ENCODE measurements around the gene TMEM41B.
A peak's percentile ranks its signal among the peaks of the same experiment; 100 is the strongest.
"Not testable (repeated sequence)": the region's sequence is repeated elsewhere in the genome, so short reads cannot be mapped to it uniquely, and the experiment has no call there.

The TMEM41B gene

DNA sequence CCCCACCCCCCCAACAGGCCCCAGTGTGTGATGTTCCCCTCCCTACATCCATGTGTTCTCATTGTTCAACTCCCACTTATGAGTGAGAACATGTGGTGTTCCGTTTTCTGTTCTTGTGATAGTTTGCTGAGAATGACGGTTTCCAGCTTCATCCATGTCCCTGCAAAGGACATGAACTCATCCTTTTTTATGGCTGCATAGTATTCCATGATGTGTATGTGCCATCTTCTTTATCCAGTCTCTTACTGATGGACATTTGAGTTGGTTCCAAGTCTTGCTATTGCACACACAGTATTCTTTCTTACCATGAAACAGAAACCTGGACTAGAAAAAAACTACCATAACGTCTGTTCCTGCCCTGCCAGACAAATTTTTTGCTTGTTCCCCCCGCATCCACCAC lies 56.1 kb downstream of the TMEM41B start:
- DNase-seq: not testable (repeated sequence)

DNA sequence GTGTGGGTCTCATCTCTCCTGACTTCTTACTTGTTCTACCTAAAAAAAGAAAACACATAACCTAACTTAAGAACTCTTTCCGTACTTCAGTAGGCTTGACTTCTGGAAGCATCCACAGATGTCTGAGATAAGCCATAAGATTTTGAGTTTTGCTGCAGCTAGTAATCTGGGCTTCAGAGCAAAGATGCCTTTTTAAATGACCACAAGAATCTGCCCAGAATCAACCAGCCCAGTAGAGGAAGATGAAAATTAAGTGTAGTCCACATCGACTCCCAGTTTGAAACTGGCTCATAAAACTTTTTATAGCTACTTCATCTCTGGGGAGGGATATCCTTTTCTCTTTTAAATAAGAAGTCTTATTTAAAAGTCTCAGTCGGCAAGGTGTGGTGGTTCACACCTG lies 60.0 kb downstream of the TMEM41B start:
- no peak for DNase-seq

DNA sequence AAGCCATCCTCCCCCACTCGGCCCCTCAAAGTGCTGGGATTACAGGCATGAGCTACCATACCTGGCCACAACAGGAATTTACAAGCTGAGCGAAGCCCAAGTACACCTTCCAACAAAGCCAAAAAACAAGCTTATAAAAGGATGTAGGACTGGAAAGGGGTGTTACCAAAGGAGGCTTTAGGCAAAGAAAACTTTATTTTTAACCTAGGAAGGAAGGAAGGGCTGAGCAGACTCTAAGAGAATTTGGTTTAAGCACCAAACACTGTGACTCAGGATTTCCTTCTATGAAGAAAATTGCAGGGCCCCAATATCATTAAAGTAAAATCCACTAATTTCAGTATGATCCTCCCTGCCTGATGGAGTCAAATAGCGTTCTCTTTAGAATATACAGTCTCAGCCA lies 61.3 kb downstream of the TMEM41B start:
- no peak for DNase-seq

DNA sequence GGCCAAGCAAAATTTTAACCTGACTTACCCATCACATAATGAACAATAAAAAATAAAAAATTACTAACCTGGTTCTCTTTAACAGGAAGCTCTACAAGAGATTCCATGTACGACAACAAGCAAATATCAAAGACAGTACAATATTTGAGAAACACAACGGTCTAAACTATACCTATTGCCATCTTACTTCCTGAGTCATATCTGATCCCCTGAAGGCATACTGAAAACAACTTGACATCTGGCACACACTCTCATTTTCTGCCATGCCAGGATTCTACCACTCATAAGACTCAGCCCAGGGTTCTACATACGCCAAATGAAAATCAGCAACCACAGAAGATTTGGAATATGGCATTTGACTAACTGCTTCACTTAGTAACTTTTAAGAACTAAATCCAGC lies 63.1 kb downstream of the TMEM41B start:
- no peak for DNase-seq

DNA sequence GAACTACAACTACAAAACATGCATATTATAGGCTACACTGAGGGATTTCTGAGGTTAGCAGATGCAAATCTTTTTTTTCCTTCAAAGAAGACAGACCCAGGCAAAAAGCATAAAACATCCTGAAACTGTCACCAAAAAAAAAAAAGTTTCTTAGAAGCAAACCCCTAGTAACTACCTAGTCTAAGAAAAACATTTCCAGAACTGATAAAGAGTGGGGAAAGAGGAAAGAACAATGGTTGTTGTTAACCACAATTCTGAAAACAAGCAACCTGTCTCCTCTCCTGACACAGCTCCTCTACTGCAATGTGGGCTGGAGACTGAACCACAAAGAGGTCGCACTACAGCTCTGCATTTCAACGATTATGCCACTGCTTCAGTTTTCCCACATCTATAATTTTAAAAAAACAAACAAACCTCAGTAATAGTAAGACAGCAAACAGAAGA lies 64.2 kb downstream of the TMEM41B start:
- DNase-seq: peak; percentile 9

DNA sequence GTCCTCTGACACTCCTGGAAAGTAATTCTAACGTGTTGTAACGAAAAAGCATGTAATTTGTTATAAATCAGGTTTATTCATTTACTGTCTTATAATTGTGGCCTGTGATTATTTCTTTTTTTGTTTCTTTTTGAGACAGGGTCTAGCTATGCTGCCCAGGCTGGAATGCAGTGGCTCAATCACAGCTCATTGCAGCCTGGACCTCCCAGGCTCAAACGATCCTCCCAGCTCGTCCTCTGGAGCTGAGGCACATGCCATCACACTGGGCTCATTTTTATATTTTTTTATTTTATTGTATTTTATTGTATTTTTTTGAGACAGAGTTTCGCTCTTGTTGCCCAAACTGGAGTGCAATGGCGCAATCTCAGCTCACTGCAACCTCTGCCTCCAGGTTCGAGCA lies 65.1 kb downstream of the TMEM41B start:
- no peak for DNase-seq

DNA sequence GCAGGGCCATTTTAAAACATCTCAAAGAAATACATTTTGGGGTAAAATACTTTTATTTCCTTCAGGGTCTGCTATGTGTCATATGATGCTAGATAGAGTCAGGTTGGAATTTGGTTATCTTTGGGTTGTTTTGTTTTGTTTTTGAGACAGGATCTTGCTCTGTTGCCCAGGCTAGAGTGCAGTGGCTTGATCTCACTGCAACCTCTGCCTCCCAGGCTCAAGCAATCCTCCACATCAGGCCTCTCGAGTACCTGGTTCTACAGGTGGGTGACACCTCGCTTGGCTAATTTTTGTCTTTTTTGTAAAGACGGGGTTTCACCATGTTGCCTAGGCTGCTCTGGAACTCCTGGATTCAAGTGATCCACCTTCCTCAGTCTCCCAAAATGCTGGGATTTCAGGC lies 66.5 kb downstream of the TMEM41B start:
- DNase-seq: no peak

DNA sequence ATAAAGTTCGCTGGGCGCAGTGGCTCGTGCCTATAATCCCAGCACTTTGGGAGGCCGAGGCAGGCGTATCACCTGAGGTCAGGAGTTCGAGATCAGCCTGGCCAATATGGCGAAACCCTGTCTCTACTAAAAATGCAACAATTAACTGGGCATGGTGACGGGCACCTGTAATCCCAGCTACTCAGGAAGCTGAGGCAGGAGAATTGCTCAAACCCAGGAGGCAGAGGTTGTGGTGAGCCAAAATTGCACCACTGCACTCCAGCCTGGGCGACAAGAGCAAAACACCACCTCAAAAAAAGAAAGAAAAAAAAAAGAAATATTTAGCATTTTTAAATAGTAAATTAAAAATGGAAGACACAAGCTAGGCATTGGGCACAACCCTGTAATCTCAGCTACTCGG lies 78.2 kb downstream of the TMEM41B start:
- not testable (repeated sequence) for DNase-seq

DNA sequence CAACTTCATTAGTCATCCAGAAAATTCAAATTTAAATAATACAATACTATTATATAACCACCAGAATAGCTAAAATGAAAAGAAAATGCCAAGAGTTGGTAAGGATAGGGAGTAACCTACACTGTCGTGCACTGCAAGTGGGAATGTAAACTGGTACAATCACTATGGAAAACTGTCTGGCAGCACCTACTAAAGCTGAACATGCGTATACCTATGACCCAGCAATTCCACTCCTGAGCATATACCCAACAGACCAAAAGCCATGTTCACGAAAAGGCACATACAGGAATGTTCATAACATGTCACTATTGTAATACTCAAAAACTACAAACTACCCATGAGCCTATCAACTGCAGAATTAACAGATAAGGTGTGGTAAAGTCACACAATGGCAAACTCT lies 81.9 kb downstream of the TMEM41B start:
- no peak for DNase-seq

DNA sequence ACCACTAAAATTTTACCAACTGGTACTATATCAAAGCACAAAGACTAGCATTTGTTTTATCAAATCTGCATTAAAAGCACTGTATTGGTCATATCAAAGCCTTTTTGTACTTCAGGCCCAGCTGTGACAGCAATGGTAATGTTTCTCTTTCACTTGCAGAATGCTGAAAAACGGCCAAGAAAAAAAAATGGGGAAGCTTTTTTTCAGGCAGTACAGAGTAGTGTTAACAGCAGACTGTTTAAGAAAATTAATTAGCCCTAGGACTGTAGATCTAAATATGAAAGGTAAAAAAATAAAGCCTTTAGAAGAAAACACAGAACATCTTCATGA lies 82.6 kb downstream of the TMEM41B start:
- no peak for DNase-seq
